ENCODE data around the gene CELA3B. TPM values are rescaled to one million over a fixed set of nuclear protein-coding genes. Genes with fewer than 3 reads are reported as not detected.
"Not testable (repeated sequence)": the region's sequence is repeated elsewhere in the genome, so short reads cannot be mapped to it uniquely, and the experiment has no call there.

CELA3B gene
- total RNA-seq, 4 donors from 2014 or later: not detected

DNA sequence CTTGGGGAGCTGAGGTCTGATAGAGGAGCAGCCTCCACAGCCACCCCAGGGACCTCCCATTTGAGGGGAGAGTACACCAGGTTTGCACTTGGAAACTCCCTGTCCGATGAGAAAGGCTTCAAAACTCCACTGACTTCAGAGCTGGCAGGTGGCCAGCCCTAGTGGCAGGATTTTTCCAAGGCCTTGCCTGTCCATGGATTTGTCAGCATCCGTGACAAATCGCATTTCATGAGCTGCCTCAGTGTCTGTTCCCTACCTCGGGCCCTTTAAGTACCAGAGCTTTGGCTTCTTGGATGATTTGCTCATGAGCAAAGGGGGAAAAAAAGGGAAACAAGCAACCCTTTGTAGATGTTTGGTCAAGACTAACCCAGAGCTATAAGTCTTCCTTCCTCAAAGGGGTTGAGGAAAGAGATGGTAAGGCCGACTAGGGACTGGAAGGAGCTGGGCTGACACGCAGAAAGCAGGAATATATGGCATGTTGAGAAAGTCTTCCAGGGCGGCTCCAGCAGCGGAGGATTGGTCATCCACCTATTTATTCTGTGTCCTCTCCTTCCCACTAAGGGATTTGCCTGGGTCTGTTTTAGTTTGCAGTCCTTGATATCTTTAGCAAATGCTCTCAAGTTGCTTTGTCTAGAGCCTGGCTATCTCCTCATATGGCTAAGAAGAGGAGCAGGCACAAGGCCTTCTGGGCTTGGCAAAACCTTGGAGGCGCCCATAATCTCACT lies 37.0 kb upstream of the CELA3B start:
- 36 to 40% methylated on average over 9 of the region's 9 CpGs for WGBS, 2 donors
- Histone ChIP-seq H3K36me3 (no peaks in the 10 kb centered on the region), H3K4me3 (replicated peaks in 1 of 3) (no peak overlapping the region), H3K4me1 (peaks cover 32 to 44% of the 10 kb centered on the region in 2 donors), H3K9me3 (no peaks in the 10 kb centered on the region), H3K27ac (peak overlapping the region in 2 of 3 donors; percentile 64 to 68), H3K27me3 (no peaks in the 10 kb centered on the region)
- intact Hi-C loops (cut with DNase I): loop anchor here (5.0 kb wide), 1 partner anchor 38 kb away; no protein-coding TSS in a partner anchor
- TF ChIP-seq CTCF (IDR thresholded peaks at IDR 0.05): peak in 5 of 6 experiments; percentile 31 to 52 (median 47)
- no peak for TF ChIP-seq POLR2A (IDR thresholded peaks at IDR 0.05)
- peak; percentile 86 for DNase-seq

GRCh38 chr1:21940492-21940891 lies 36.3 kb upstream of the CELA3B start:
- Histone ChIP-seq H3K27ac (peak overlapping the region in 2 of 3 donors; percentile 64 to 68), H3K4me1 (peaks cover 26 to 39% of the 10 kb centered on the region in 2 donors), H3K9me3 (no peaks in the 10 kb centered on the region), H3K4me3 (replicated peaks in 1 of 3) (no peak overlapping the region), H3K27me3 (no peaks in the 10 kb centered on the region), H3K36me3 (no peaks in the 10 kb centered on the region)
- intact Hi-C loops (cut with DNase I): no loop called here
- TF ChIP-seq CTCF (IDR thresholded peaks at IDR 0.05) (no peak), POLR2A (IDR thresholded peaks at IDR 0.05) (no peak)
- DNase-seq: no peak
- 100% methylated on average over 2 of the region's 2 CpGs for WGBS, 2 donors

DNA sequence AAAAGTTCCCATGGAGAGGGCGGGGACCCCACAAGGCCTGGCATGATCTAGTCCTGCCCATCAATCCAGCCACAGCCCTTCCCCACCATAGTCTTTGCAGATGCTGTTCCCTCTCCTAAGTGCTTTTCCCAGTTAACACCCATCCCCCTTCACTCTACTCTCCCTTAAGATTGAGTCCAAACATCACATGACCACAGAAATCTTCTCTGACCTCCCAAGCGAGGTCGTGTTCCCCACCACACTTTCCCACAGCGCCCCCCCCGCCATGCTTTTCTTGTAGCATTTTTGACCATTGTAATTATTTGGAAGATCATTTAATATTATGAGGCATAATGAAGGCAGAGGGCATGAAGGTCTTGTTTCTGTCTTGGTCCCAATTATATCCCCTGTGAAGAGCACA lies 35.5 kb upstream of the CELA3B start:
- TF ChIP-seq POLR2A (IDR thresholded peaks at IDR 0.05) (no peak), CTCF (IDR thresholded peaks at IDR 0.05) (no peak)
- intact Hi-C loops (cut with DNase I): no loop called here
- DNase-seq: no peak
- no peak overlapping the region for H3K4me3 ChIP-seq (replicated peaks in 1 of 3)
- no peaks in the 10 kb centered on the region for H3K27me3 ChIP-seq
- H3K4me1 ChIP-seq: peaks cover 18 to 30% of the 10 kb centered on the region in 2 donors
- no peak overlapping the region for H3K27ac ChIP-seq
- H3K9me3 ChIP-seq: no peaks in the 10 kb centered on the region
- H3K36me3 ChIP-seq: no peaks in the 10 kb centered on the region
- WGBS, 2 donors: 81 to 88% methylated on average over 5 of the region's 5 CpGs

DNA sequence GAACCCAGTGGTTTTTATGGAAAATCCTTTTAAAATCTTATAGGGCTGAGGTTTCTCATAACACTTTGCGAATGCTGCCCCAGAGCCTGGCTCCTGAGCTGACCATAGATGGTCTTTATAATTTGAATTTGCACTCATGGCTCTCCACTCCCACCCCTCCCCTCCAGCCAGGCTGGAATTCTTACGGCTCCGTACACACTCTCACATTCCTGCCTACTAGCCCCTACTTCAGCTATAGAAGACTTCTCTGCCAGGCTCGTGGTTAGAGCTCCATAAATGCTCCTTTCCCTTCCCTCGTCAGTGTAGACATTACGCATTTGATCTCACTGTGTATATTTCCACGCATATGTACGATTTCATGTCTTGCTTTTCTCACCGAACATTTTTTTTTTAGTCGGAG lies 34.4 kb upstream of the CELA3B start:
- intact Hi-C loops (cut with DNase I): no loop called here

GRCh38 chr1:21942959-21943640 lies 33.7 kb upstream of the CELA3B start:
- H3K4me3 ChIP-seq (replicated peaks in 1 of 3); H3K27ac ChIP-seq; intact Hi-C loops (cut with DNase I); H3K27me3 ChIP-seq; H3K9me3 ChIP-seq; H3K36me3 ChIP-seq; DNase-seq: not testable (repeated sequence)
- 76 to 83% methylated on average over 19 of the region's 19 CpGs for WGBS, 2 donors
- peaks cover 15 to 23% of the 10 kb centered on the region in 2 donors for H3K4me1 ChIP-seq

More for the DNA sequence above, 34.4 kb upstream of the CELA3B start:
- TF ChIP-seq CTCF (IDR thresholded peaks at IDR 0.05): no peak
- no peak for TF ChIP-seq POLR2A (IDR thresholded peaks at IDR 0.05)
- no peak for DNase-seq
- Histone ChIP-seq H3K4me3 (replicated peaks in 1 of 3) (no peak overlapping the region), H3K27ac (no peak overlapping the region), H3K9me3 (no peaks in the 10 kb centered on the region), H3K27me3 (no peaks in the 10 kb centered on the region), H3K4me1 (peaks cover 15 to 28% of the 10 kb centered on the region in 2 donors), H3K36me3 (no peaks in the 10 kb centered on the region)
- WGBS, 2 donors: 76 to 81% methylated on average over 10 of the region's 10 CpGs

Measured in thyroid gland (tissue), 4 donors.